Liver (tissue), 9 donors: ENCODE data around the gene RIC1. TPM values are rescaled to one million over a fixed set of nuclear protein-coding genes. Genes with fewer than 3 reads are reported as not detected.
A peak's percentile ranks its signal among the peaks of the same experiment; 100 is the strongest.

Experiments
- DNase-seq: peaks from one replicate; pipeline ENCODE4 v3.0.0-alpha.2; 2017; ENCODE audit warnings: low spot score
- H3K27ac ChIP-seq, 2 donors: one replicate each; pipeline ENCODE4 v1.7.0; 2013; ENCODE audit warnings: inconsistent platforms in 2 of 2, low read length in 2 of 2, control low read depth in 1 of 2, low read depth in 1 of 2, mild to moderate bottlenecking in 1 of 2
- H3K27me3 ChIP-seq, 4 donors: one replicate each; pipeline versions ENCODE4 v1.6.1 to v1.7.0; 2013; ENCODE audit warnings: low read length in 3 of 4, inconsistent platforms in 1 of 4, mild to moderate bottlenecking in 1 of 4, moderate library complexity in 1 of 4; ENCODE audit not compliant: control insufficient read depth in 4 of 4, insufficient read depth in 4 of 4
- H3K36me3 ChIP-seq, 4 donors: one replicate each; pipeline versions ENCODE4 v1.6.1 to v1.7.0; 2013; ENCODE audit warnings: low read length in 3 of 4, mild to moderate bottlenecking in 3 of 4, low read depth in 1 of 4, moderate library complexity in 1 of 4; ENCODE audit not compliant: control insufficient read depth in 4 of 4, insufficient read depth in 3 of 4
- H3K4me1 ChIP-seq, 4 donors: one replicate each; pipeline versions ENCODE4 v1.6.1 to v1.7.0; 2013; ENCODE audit warnings: low read length in 3 of 4, mild to moderate bottlenecking in 3 of 4, moderate library complexity in 1 of 4; ENCODE audit not compliant: control insufficient read depth in 4 of 4, insufficient read depth in 4 of 4
- H3K4me3 ChIP-seq, 3 donors: one replicate each; pipeline versions ENCODE4 v1.6.1 to v1.7.0; 2013; ENCODE audit warnings: low read length in 3 of 3, control low read depth in 1 of 3, low read depth in 1 of 3, mild to moderate bottlenecking in 1 of 3
- H3K9ac ChIP-seq, 2 donors: one replicate each; pipeline ENCODE4 v1.7.0; 2013; ENCODE audit warnings: low read length in 2 of 2, mild to moderate bottlenecking in 2 of 2, moderate library complexity in 2 of 2, control low read depth in 1 of 2, low read depth in 1 of 2
- H3K9me3 ChIP-seq, 4 donors: one replicate each; pipeline versions ENCODE4 v1.6.1 to v1.7.0; 2013; ENCODE audit warnings: low read length in 3 of 4; ENCODE audit not compliant: control insufficient read depth in 4 of 4
- EGR1 ChIP-seq, 2 donors: IDR thresholded peaks; 2 replicates each; pipeline ENCODE4 v1.6.1; 2016 to 2018; ENCODE audit warnings: antibody characterized with exemption in 2 of 2, low read depth in 2 of 2
- FOXA2 ChIP-seq: IDR thresholded peaks from 2 replicates; pipeline ENCODE4 v1.6.1; 2016; ENCODE audit warnings: antibody characterized with exemption
- HNF4A ChIP-seq, 2 donors: conservative IDR thresholded peaks; 2 replicates each; pipeline ENCODE4 v1.6.1; 2016; ENCODE audit warnings: antibody characterized with exemption in 2 of 2, mild to moderate bottlenecking in 2 of 2
- HNF4G ChIP-seq: IDR thresholded peaks from 2 replicates; pipeline ENCODE4 v1.6.1; 2016; ENCODE audit warnings: antibody characterized with exemption
- JUND ChIP-seq, 2 donors: IDR thresholded peaks; 2 replicates each; pipeline ENCODE4 v1.6.1; 2016; ENCODE audit warnings: antibody characterized with exemption in 2 of 2
- NR2F2 ChIP-seq: IDR thresholded peaks from 2 replicates; pipeline ENCODE4 v1.6.1; 2016; ENCODE audit warnings: antibody characterized with exemption
- RAD21 ChIP-seq, 2 donors: IDR thresholded peaks; 2 replicates each; pipeline ENCODE4 v1.6.1; 2016; ENCODE audit warnings: antibody characterized with exemption in 2 of 2, mild to moderate bottlenecking in 2 of 2
- SP1 ChIP-seq: IDR thresholded peaks from 2 replicates; pipeline ENCODE4 v1.6.1; 2018; ENCODE audit warnings: antibody characterized with exemption, mild to moderate bottlenecking
- TAF1 ChIP-seq: conservative IDR thresholded peaks from 2 replicates; pipeline ENCODE4 v1.6.1; 2016; ENCODE audit warnings: antibody characterized with exemption, mild to moderate bottlenecking
- YY1 ChIP-seq: IDR thresholded peaks from 2 replicates; pipeline ENCODE4 v1.6.1; 2016; ENCODE audit warnings: antibody characterized with exemption, mild to moderate bottlenecking
- WGBS: extraction: QIAGEN DNeasy Blood & Tissue Kit; methylation state at CpG from one replicate; pipeline ENCODE4 v1.1.7; 2013; 5-methylcytosine and 5-hydroxymethylcytosine counted together
- polyA plus RNA-seq, 2 donors: library from polyadenylated mRNA; stranded (reverse) in 1 of 2; unstranded in 1 of 2; fragments of 200-250 nt in 1 of 2; fragments of >200 nt in 1 of 2; fragmentation: Nextera tagmentation in 1 of 2; extraction: Ambion mirVana in 1 of 2; gene quantifications; one replicate each; pipeline versions ENCODE4 v1.2.1 to v1.2.3, GENCODE V29; 2013 to 2015
- total RNA-seq, 2 donors: library from RNA; depleted of rRNA; stranded (reverse); fragments of >200 nt; gene quantifications; one replicate each; pipeline ENCODE4 v1.2.3, GENCODE V29; 2014
- TF ChIP-seq, protein P1 (sequence below): IDR thresholded peaks from 2 replicates; pipeline ENCODE4 v1.6.1; 2016; ENCODE audit warnings: antibody characterized with exemption
- TF ChIP-seq, protein P2 (sequence below): IDR thresholded peaks from 2 replicates; pipeline ENCODE4 v1.6.1; 2016; ENCODE audit warnings: antibody characterized with exemption
- TF ChIP-seq, protein P3 (sequence below): IDR thresholded peaks from 2 replicates; pipeline ENCODE4 v1.6.1; 2016; ENCODE audit warnings: antibody characterized with exemption, mild to moderate bottlenecking
- donor health status: healthy.
- donor health status: healthy.
- donor health status: healthy.
- donor health status: healthy.
- donor health status: healthy.

The RIC1 gene
- total and polyA plus RNA-seq, 4 donors, result 4.1 to 25.8 (median 9.8) TPM

DNA sequence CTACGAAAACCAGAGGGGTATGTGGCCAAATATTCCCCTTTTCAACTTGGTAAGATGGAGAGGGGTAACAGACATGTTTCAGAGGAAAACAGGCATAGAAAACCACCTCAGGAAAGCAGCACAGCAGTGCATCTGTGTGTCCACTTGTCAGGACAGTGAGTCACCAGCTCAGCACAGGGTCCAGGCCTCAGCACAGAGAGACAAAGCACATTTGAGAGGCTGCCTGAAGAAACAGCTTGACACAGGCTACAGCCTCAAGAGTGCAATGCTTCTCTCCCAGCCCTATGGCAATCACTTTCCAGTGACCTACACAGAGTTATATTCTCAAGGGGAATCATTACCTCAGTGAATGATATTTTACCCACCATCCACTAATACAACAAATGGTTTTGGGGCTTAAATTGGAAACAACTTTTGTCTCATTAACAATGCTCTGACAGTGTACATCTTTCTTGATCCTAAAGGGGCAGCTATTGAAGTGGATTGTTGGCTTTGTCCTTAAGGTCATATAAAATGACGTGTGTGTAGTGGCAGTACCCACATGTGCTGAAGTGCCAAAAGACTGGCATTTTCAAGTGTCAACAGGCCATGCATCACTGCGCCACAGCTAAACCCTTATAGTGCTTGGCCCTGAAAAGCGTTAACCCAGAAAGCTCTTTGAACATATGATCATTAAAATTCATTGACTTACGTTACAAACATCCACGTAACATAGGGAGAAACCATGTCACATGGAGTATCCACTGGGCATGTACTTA, 157.6 kb downstream of the RIC1 start:
- no peaks in the 10 kb centered on the region for H3K27me3 ChIP-seq
- peaks cover 0 to 4% (median 2%) of the 10 kb centered on the region in 4 donors for H3K4me1 ChIP-seq
- no peak for TF ChIP-seq NR2F2
- no peak for TF ChIP-seq EGR1 (IDR thresholded peaks at IDR 0.05; ENCODE audit: low read depth in 2 of 2)
- TF ChIP-seq, protein P1, sequence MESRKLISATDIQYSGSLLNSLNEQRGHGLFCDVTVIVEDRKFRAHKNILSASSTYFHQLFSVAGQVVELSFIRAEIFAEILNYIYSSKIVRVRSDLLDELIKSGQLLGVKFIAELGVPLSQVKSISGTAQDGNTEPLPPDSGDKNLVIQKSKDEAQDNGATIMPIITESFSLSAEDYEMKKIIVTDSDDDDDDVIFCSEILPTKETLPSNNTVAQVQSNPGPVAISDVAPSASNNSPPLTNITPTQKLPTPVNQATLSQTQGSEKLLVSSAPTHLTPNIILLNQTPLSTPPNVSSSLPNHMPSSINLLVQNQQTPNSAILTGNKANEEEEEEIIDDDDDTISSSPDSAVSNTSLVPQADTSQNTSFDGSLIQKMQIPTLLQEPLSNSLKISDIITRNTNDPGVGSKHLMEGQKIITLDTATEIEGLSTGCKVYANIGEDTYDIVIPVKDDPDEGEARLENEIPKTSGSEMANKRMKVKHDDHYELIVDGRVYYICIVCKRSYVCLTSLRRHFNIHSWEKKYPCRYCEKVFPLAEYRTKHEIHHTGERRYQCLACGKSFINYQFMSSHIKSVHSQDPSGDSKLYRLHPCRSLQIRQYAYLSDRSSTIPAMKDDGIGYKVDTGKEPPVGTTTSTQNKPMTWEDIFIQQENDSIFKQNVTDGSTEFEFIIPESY, result no peak
- TF ChIP-seq HNF4G, result no peak
- peaks cover 2 to 8% (median 3%) of the 10 kb centered on the region in 4 donors for H3K36me3 ChIP-seq
- DNase-seq, result no peak
- no peak overlapping the region for H3K9ac ChIP-seq
- H3K27ac ChIP-seq, result no peak overlapping the region
- H3K4me3 ChIP-seq, result no peak overlapping the region
- 95% methylated on average over 6 of the region's 6 CpGs for WGBS
- no peaks in the 10 kb centered on the region for H3K9me3 ChIP-seq

DNA sequence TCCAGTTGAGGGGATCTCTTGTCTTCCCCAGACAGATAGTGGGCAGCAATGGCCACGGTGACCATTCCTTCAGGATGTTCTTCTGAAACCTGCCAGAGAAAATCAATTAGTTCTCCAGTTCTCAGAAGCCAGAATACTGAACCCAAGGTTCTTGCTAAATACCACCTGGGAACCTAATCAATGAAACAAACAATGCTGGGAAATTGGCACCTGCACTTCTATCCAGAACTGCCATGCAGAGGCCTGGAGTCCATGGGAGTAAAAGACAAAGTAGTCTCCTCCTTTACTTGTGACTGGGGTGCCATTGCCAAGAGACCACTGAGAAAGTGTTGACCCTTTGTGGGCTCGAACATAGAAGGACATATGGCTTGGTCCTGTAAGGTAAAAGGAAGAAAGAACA, 158.3 kb downstream of the RIC1 start:
- DNase-seq, result no peak
- Histone ChIP-seq H3K4me1 (peaks cover 0 to 4% (median 2%) of the 10 kb centered on the region in 4 donors), H3K27ac (no peak overlapping the region), H3K36me3 (peaks cover 0 to 8% (median 3%) of the 10 kb centered on the region in 4 donors), H3K9ac (no peak overlapping the region), H3K4me3 (no peak overlapping the region), H3K9me3 (no peaks in the 10 kb centered on the region), H3K27me3 (no peaks in the 10 kb centered on the region)
- TF ChIP-seq YY1 (peak; percentile 35), TAF1 (no peak), RAD21 (IDR thresholded peaks at IDR 0.05) (peak in 1 of 2 donors; percentile 16), SP1 (peak; percentile 19), HNF4A (conservative IDR thresholded peaks at IDR 0.05) (peak; percentile 35 to 60)
- TF ChIP-seq, protein P2, sequence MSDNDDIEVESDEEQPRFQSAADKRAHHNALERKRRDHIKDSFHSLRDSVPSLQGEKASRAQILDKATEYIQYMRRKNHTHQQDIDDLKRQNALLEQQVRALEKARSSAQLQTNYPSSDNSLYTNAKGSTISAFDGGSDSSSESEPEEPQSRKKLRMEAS, result no peak
- TF ChIP-seq, protein P1, result no peak
- WGBS, result 66% methylated on average over 2 of the region's 2 CpGs

DNA sequence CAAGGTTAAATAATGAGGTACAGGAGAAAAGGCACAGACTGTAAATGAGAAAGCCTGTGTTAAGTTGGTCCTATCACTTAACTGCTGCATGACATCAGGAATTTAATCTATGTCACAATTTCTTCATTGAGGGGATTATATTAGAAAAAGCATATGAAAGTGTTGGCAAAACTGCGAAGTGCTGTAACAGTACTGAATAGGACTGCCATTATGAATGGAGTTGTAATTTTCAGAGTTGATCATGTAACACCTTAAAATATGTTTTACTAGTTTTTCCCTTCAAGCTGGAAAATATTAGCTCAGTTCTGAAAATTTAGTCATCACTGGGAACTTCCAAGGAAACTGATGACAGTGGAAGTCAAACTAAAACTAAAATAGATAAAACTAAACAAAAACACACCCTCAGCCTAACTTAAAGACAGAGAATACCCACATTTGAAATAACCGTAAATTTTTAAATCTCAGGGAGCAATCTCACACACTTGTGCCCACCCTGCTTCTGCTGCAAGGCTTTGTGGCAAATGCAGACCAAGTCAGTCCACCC, 158.9 kb downstream of the RIC1 start:
- Histone ChIP-seq H3K4me3 (no peak overlapping the region), H3K9ac (no peak overlapping the region), H3K9me3 (no peaks in the 10 kb centered on the region), H3K27me3 (no peaks in the 10 kb centered on the region), H3K4me1 (peaks cover 0 to 4% (median 2%) of the 10 kb centered on the region in 4 donors), H3K36me3 (peaks cover 0 to 8% (median 3%) of the 10 kb centered on the region in 4 donors), H3K27ac (no peak overlapping the region)
- no peak for DNase-seq
- 96% methylated on average over 2 of the region's 2 CpGs for WGBS
- TF ChIP-seq SP1, result no peak
- TF ChIP-seq, protein P3, sequence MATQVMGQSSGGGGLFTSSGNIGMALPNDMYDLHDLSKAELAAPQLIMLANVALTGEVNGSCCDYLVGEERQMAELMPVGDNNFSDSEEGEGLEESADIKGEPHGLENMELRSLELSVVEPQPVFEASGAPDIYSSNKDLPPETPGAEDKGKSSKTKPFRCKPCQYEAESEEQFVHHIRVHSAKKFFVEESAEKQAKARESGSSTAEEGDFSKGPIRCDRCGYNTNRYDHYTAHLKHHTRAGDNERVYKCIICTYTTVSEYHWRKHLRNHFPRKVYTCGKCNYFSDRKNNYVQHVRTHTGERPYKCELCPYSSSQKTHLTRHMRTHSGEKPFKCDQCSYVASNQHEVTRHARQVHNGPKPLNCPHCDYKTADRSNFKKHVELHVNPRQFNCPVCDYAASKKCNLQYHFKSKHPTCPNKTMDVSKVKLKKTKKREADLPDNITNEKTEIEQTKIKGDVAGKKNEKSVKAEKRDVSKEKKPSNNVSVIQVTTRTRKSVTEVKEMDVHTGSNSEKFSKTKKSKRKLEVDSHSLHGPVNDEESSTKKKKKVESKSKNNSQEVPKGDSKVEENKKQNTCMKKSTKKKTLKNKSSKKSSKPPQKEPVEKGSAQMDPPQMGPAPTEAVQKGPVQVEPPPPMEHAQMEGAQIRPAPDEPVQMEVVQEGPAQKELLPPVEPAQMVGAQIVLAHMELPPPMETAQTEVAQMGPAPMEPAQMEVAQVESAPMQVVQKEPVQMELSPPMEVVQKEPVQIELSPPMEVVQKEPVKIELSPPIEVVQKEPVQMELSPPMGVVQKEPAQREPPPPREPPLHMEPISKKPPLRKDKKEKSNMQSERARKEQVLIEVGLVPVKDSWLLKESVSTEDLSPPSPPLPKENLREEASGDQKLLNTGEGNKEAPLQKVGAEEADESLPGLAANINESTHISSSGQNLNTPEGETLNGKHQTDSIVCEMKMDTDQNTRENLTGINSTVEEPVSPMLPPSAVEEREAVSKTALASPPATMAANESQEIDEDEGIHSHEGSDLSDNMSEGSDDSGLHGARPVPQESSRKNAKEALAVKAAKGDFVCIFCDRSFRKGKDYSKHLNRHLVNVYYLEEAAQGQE, result no peak
- TF ChIP-seq JUND (IDR thresholded peaks at IDR 0.05), result no peak
- no peak for TF ChIP-seq HNF4G
- no peak for TF ChIP-seq RAD21 (IDR thresholded peaks at IDR 0.05)
- no peak for TF ChIP-seq FOXA2
